GM12878 (cell line): ENCODE results near the gene RNF113B. TPM values are rescaled to one million over a fixed set of nuclear protein-coding genes. Genes with fewer than 3 reads are reported as not detected.

ENCODE experiments used
- ATAC-seq: fragments of 200-7000 bp; cut with Tn5 transposase; 3 replicates; pipeline ENCODE4 v1.9.1; 2020; ENCODE audit warnings: mild to moderate bottlenecking, moderate library complexity
- Bru-seq: library from RNA; stranded (reverse); fragments of 400-500 nt; gene quantifications from one replicate; lab custom pipeline; 2021; lab: Mats Ljungman, UMichigan
- BruChase-seq, 2 experiments: library from RNA; stranded (reverse); fragments of 400-500 nt; gene quantifications; one replicate each; lab custom pipeline; 2021; lab: Mats Ljungman, UMichigan
- BruUV-seq: library from RNA; stranded (reverse); fragments of 400-500 nt; replicated peaks from 2 replicates; lab custom pipeline; 2021; lab: Mats Ljungman, UMichigan
- CTCF ChIA-PET: fragments of 300-600 bp; sonication (Branson Sonifier 250); formaldehyde crosslinking; extraction: SDS; loops from one replicate; lab custom pipeline; 2021; ENCODE audit warnings: inconsistent platforms; lab: Yijun Ruan, JAX
- POLR2A ChIA-PET: fragments of 350-600 bp; formaldehyde crosslinking; extraction: SDS; loops from one replicate; lab custom pipeline; 2021; ENCODE audit warnings: inconsistent platforms; lab: Charles Lee
- RAD21 ChIA-PET: fragments of 300-600 bp; sonication (Branson Sonifier 250); formaldehyde crosslinking; loops from one replicate; lab custom pipeline; 2023; ENCODE audit warnings: antibody characterized with exemption; ENCODE audit not compliant: unreplicated experiment; lab: Charles Lee
- SMC1A ChIA-PET: fragments of 300-600 bp; sonication (Branson Sonifier 250); formaldehyde crosslinking; loops from one replicate; lab custom pipeline; 2023; ENCODE audit not compliant: unreplicated experiment, uncharacterized antibody; lab: Charles Lee
- DNase-seq: peaks from one replicate; pipeline ENCODE4 v3.0.0-alpha.2; 2011; ENCODE audit warnings: low read depth, low spot score
- FAIRE-seq: peaks from 3 replicates; lab custom pipeline; 2011; peaks lifted over from hg19 to GRCh38; lab: Jason Lieb, UNC
- H2AFZ ChIP-seq: 2 replicates; pipeline ENCODE4 v1.6.0; 2011; ENCODE audit warnings: low read depth, low read length, control low read depth; ENCODE audit not compliant: control insufficient read depth
- H3K27ac ChIP-seq: 2 replicates; pipeline ENCODE4 v1.5.1; 2011; ENCODE audit warnings: control low read depth; ENCODE audit not compliant: control insufficient read depth, insufficient read depth
- H3K27me3 ChIP-seq, 2 experiments: replicated peaks in 1 of 2; 2 replicates each; pipeline versions ENCODE4 v1.6.0 to v1.6.1; 2011; ENCODE audit warnings: low read length in 1 of 2; ENCODE audit not compliant: control insufficient read depth in 2 of 2, insufficient read depth in 2 of 2
- H3K36me3 ChIP-seq, 2 experiments: 2 replicates each; pipeline ENCODE4 v1.5.1; 2011; ENCODE audit warnings: low read length in 1 of 2; ENCODE audit not compliant: control insufficient read depth in 2 of 2, insufficient read depth in 2 of 2
- H3K4me1 ChIP-seq: 2 replicates; pipeline ENCODE4 v1.6.1; 2011; ENCODE audit warnings: mild to moderate bottlenecking, low read length, moderate library complexity, mixed read lengths; ENCODE audit not compliant: control insufficient read depth, insufficient read depth
- H3K4me2 ChIP-seq: 2 replicates; pipeline ENCODE4 v1.6.0; 2011; ENCODE audit warnings: control low read depth; ENCODE audit not compliant: control insufficient read depth, insufficient read depth
- H3K4me3 ChIP-seq: fragments of 200-600 bp; sonication (generic); 2 replicates; pipeline ENCODE4 v1.5.1; 2016
- H3K79me2 ChIP-seq: 2 replicates; pipeline ENCODE4 v1.6.0; 2011; ENCODE audit warnings: low read length; ENCODE audit not compliant: control insufficient read depth, insufficient read depth
- H3K9ac ChIP-seq: 2 replicates; pipeline ENCODE4 v1.8.0; 2011; ENCODE audit warnings: low read length, control low read depth, mixed read lengths; ENCODE audit not compliant: control insufficient read depth, insufficient read depth
- H3K9me3 ChIP-seq: replicated peaks from 3 replicates; pipeline ENCODE4 v1.5.1; 2011; ENCODE audit warnings: mild to moderate bottlenecking, low read length; ENCODE audit not compliant: control insufficient read depth, insufficient read depth
- H4K20me1 ChIP-seq: 2 replicates; pipeline ENCODE4 v1.6.0; 2011; ENCODE audit not compliant: control insufficient read depth, insufficient read depth
- DPF2 ChIP-seq: fragments of 450-650 bp; IDR thresholded peaks from 2 replicates; pipeline ENCODE4 v1.6.1; 2017; ENCODE audit warnings: mild to moderate bottlenecking
- ESRRA ChIP-seq: IDR thresholded peaks from 2 replicates; pipeline ENCODE4 v1.6.1; 2012; ENCODE audit warnings: mild to moderate bottlenecking, low read length, improper control_type of control experiment
- EZH2 ChIP-seq: IDR thresholded peaks from 2 replicates; pipeline ENCODE4 v1.6.1; 2012; ENCODE audit warnings: low read depth, mild to moderate bottlenecking, control low read depth, inconsistent platforms, low read length, borderline replicate concordance; ENCODE audit not compliant: control insufficient read depth
- FOXK2 ChIP-seq: fragments of 450-650 bp; IDR thresholded peaks from 2 replicates; pipeline ENCODE4 v1.6.1; 2017; ENCODE audit warnings: mild to moderate bottlenecking, moderate library complexity
- HDAC2 ChIP-seq: fragments of 200-600 bp; sonication (generic); IDR thresholded peaks from 2 replicates; pipeline ENCODE4 v1.6.1; 2017
- IKZF1 ChIP-seq: fragments of 450-650 bp; conservative IDR thresholded peaks from 2 replicates; pipeline ENCODE4 v1.6.1; 2017; ENCODE audit warnings: antibody characterized with exemption, mild to moderate bottlenecking
- IRF4 ChIP-seq: IDR thresholded peaks from 2 replicates; pipeline ENCODE4 v1.6.1; 2011; ENCODE audit warnings: low read depth, low read length
- MEF2B ChIP-seq: fragments of 450-650 bp; IDR thresholded peaks from 2 replicates; pipeline ENCODE4 v1.6.1; 2018; ENCODE audit warnings: mild to moderate bottlenecking, moderate library complexity; ENCODE audit not compliant: partially characterized antibody, poor library complexity, severe bottlenecking
- MTA3 ChIP-seq: IDR thresholded peaks from 2 replicates; pipeline ENCODE4 v1.6.1; 2012; ENCODE audit warnings: low read length, inconsistent platforms, borderline replicate concordance
- MXI1 ChIP-seq: fragments of 150-350 bp; IDR thresholded peaks from 2 replicates; pipeline ENCODE4 v1.6.1; 2011; ENCODE audit warnings: low read depth, mild to moderate bottlenecking, inconsistent platforms, low read length, improper control_type of control experiment
- NKRF ChIP-seq: fragments of 450-650 bp; conservative IDR thresholded peaks from 2 replicates; pipeline ENCODE4 v1.6.1; 2017; ENCODE audit warnings: mild to moderate bottlenecking, moderate library complexity
- NR2C2 ChIP-seq: IDR thresholded peaks from 2 replicates; pipeline ENCODE4 v1.6.1; 2011; ENCODE audit warnings: borderline replicate concordance, low read depth; ENCODE audit not compliant: control insufficient read depth, insufficient read length
- SREBF1 ChIP-seq: IDR thresholded peaks from 2 replicates; pipeline ENCODE4 v1.6.1; 2012; ENCODE audit warnings: mild to moderate bottlenecking, low read length
- SRF ChIP-seq, 2 experiments: IDR thresholded peaks; 2 replicates each; pipeline ENCODE4 v1.6.1; 2011; ENCODE audit warnings: low read depth in 2 of 2, low read length in 2 of 2, mild to moderate bottlenecking in 1 of 2, moderate library complexity in 1 of 2
- TAF1 ChIP-seq: IDR thresholded peaks from 2 replicates; pipeline ENCODE4 v1.6.1; 2011; ENCODE audit warnings: mild to moderate bottlenecking, low read depth, low read length, borderline replicate concordance
- USF2 ChIP-seq: IDR thresholded peaks from 2 replicates; pipeline ENCODE4 v1.6.1; 2011; ENCODE audit warnings: low read depth, low read length, improper control_type of control experiment, borderline replicate concordance
- ZNF207 ChIP-seq: fragments of 450-650 bp; IDR thresholded peaks from 2 replicates; pipeline ENCODE4 v1.6.1; 2014; ENCODE audit warnings: antibody characterized with exemption, mild to moderate bottlenecking, borderline replicate concordance
- WGBS: methylation state at CpG from one replicate; pipeline ENCODE4 v1.1.6; 2016; ENCODE audit warnings: low lambda C conversion rate; ENCODE audit not compliant: insufficient replicate concordance, insufficient coverage; ENCODE audit errors: missing lambda C conversion rate; 5-methylcytosine and 5-hydroxymethylcytosine counted together
- in situ Hi-C: fragments of 300-500 bp; cut with MboI; formaldehyde crosslinking; loops from 9 replicates; pipeline ENCODE4 v1.14.3; 2018; ENCODE audit warnings: mixed read lengths
- intact Hi-C: fragments of 100-400 bp; cut with micrococcal nuclease; formaldehyde crosslinking; loops from one replicate; pipeline ENCODE4 v1.14.2; 2022; ENCODE audit not compliant: unreplicated experiment
- long read RNA-seq, 2 experiments: library from polyadenylated mRNA; unstranded; transcript quantifications; one replicate each; pipeline ENCODE4 v2.0.0, GENCODE V29; 2019 to 2020
- polyA minus RNA-seq, 3 experiments: library from RNA; depleted of rRNA, polyadenylated mRNA; stranded (reverse); fragments of >200 nt; gene quantifications; 2 replicates each; pipeline ENCODE4 v1.2.3, GENCODE V29; 2011
- polyA plus RNA-seq, 11 experiments: library from polyadenylated mRNA; depleted of rRNA in 4 of 11; unstranded in 6 of 11; stranded (reverse) in 5 of 11; fragments of >200 nt; fragmentation: Nextera tagmentation in 4 of 11; fragmentation: Illumina TruSeq in 1 of 11; extraction: Ambion mirVana in 4 of 11; extraction: Trizol in 1 of 11; gene quantifications; 1 replicate in 1 of 11; 2 replicates in 10 of 11; pipeline versions ENCODE4 v1.2.1 to v1.2.3, GENCODE V29; 2011 to 2016; ENCODE audit warnings: inconsistent platforms in 2 of 11, missing spikeins in 2 of 11, low read depth in 1 of 11
- total RNA-seq, 4 experiments: library from RNA; depleted of rRNA in 3 of 4; stranded (reverse); fragments of >200 nt in 3 of 4; fragmentation: Illumina TruSeq in 1 of 4; extraction: Trizol in 1 of 4; gene quantifications; 2 replicates each; pipeline versions ENCODE4 v1.2.1 to v1.2.3, GENCODE V29; 2013 to 2021

The RNF113B gene
- not detected in 2 replicates for total RNA-seq (2013; cell fraction: nucleolus; rRNA removed)
- not detected in 2 replicates for total RNA-seq (2014; rRNA removed)
- not detected in 2 replicates for total RNA-seq (2014; rRNA removed; fragmentation: Illumina TruSeq; extraction: Trizol)
- not detected in 2 replicates for total RNA-seq (2021)
- not detected for polyA plus RNA-seq (2011; ENCODE audit: low read depth)
- not detected in 2 replicates for polyA plus RNA-seq (2011; rRNA removed)
- polyA plus RNA-seq (2011; cell fraction: cytosol; rRNA removed) = not detected in 2 replicates
- not detected in 2 replicates for polyA plus RNA-seq (2011; cell fraction: nucleus; rRNA removed)
- polyA plus RNA-seq (2012) = not detected in 2 replicates
- not detected in 2 replicates for polyA plus RNA-seq (2014; fragmentation: Illumina TruSeq; extraction: Trizol)
- not detected for polyA plus RNA-seq (2014; fragmentation: Nextera tagmentation; extraction: Ambion mirVana)
- polyA plus RNA-seq (2014; rRNA removed) = not detected in 2 replicates
- polyA plus RNA-seq (2016; fragmentation: Nextera tagmentation; extraction: Ambion mirVana) = not detected
- not detected in 2 replicates for polyA minus RNA-seq (2011; rRNA and poly(A)+ RNA removed)
- not detected in 2 replicates for polyA minus RNA-seq (2011; cell fraction: cytosol; rRNA and poly(A)+ RNA removed)
- polyA minus RNA-seq (2011; cell fraction: nucleus; rRNA and poly(A)+ RNA removed) = not detected in 2 replicates
- Bru-seq, nascent RNA = not detected
- not detected for BruChase-seq, experiment 1, labeled RNA remaining after a 6-hour chase
- BruChase-seq, experiment 2, labeled RNA remaining after a 2-hour chase = not detected
- long read RNA-seq, experiment 1 = 0 reads
- long read RNA-seq, experiment 2 = 0 reads

DNA sequence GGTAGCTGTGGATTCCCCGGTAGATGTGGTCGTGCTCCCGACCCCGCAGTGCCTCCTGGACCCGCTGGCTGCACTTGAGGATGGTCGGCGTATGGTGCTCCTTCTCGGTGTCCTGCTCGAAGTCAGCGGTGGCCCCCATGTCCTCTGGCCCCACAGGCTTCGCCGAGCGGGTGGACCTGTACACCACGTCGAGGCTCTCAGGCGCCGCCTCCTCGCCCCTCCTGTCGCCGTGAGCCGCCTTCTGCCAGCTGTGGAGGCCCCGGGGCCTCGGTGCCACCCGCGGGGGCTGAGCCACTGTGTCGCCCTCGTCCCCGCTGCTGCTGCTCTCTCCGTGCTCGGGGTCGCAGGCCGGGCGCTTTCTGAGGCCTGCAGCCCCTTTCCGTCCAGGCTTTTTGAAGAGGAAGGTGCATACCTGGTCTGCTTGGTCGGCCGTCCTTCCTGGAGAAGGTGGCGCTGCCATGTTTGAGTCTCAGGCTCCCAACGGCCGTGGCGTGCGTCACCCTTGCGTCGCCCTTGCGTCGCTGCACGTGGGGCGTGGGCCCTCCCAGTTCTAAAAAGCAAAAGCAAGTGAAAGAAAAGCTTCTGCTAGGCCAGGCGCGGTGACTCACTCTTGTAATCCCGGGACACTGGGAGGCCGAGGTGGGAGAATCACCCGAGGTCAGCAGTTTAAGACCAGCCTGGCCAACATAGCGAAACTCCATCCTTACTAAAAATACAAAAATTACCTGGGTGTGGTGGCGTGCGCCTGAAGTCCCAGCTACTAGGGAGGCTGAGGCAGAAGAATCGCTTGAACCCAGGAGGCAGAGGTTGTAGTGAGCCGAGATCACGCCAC, at the start of gene RNF113B:
Gene RNF113B, minus strand, starts transcription at position 493 of the 832 bp plus-strand sequence. Its CDS starts 33 bp downstream, at position 460.
- Histone ChIP-seq H3K4me1 (no peaks in the 10 kb centered on the region), H2AFZ (no peak within 1 kb of the TSS), H3K27ac (no peak within 1 kb of the TSS), H3K9me3 (no peaks in the 10 kb centered on the region; the same call in 2 of the 3 replicates), H3K4me2 (no peak within 1 kb of the TSS), H3K36me3 (no peaks in the 10 kb centered on the region), H3K4me3 (no peak within 1 kb of the TSS), H4K20me1 (no peaks in the 10 kb centered on the region), H3K27me3 (no peaks in the 10 kb centered on the region), H3K9ac (no peak within 1 kb of the TSS), H3K79me2 (no peaks in the 10 kb centered on the region)
- ChIA-PET CTCF (no interaction called here), RAD21 (no interaction called here), SMC1A (interaction anchor here (1.1 kb wide), 1 partner anchor 21 kb away, joined by 3 read pairs; no protein-coding TSS in a partner anchor), POLR2A (interaction anchor here (0.6 kb wide), 2 partner anchors 32 to 280 kb away, joined by 3 to 5 read pairs; no protein-coding TSS in a partner anchor)
- FAIRE-seq = no peak
- ATAC-seq = no peak
- DNase-seq = no peak
- WGBS = 72% methylated on average over 48 of the region's 58 CpGs
- no TSS peak for BruUV-seq
- intact Hi-C loops = no loop called here
- in situ Hi-C loops = no loop called here
- TF ChIP-seq MEF2B = no peak
- TF ChIP-seq IRF4 = no peak
- no peak for TF ChIP-seq MXI1
- no peak for TF ChIP-seq NR2C2
- no peak for TF ChIP-seq TAF1
- TF ChIP-seq SREBF1 = no peak
- no peak for TF ChIP-seq HDAC2
- no peak for TF ChIP-seq DPF2
- no peak for TF ChIP-seq SRF (IDR thresholded peaks at IDR 0.05; ENCODE audit: low read depth in 2 of 2, low read length in 2 of 2)
- TF ChIP-seq IKZF1 = no peak
- no peak for TF ChIP-seq USF2
- TF ChIP-seq MTA3 = no peak
- no peak for TF ChIP-seq ESRRA
- no peak for TF ChIP-seq ZNF207
- no peak for TF ChIP-seq EZH2
- no peak for TF ChIP-seq FOXK2
- no peak for TF ChIP-seq NKRF
